HG03066 (cell line): ENCODE data around the gene ACTN1.

Source experiments
- ATAC-seq: cut with Tn5 transposase; IDR thresholded peaks from one replicate; pipeline ENCODE4 v1.9.1; 2021; ENCODE audit warnings: low read depth; ENCODE audit not compliant: unreplicated experiment

The ACTN1 gene

DNA sequence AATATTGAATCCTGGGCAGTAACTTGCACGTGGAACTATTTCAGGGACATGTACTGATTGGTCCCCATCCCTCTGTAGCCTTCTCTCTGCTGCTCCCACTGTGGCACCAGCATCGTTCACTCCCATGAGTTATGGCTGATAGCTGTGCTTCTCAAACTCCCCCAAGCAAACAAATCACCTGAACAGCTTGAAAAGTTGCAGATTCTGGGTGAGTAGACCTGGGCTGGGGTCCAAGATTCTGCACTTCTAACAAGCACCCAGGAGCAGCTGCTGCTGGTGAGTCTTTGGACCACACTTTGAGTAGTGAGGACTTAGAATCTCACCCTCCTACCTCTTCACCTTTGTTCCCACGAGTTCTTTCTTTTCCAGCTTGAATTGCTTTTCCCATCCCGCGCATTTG lies 136.8 kb downstream of the ACTN1 start:
- no peak for ATAC-seq

DNA sequence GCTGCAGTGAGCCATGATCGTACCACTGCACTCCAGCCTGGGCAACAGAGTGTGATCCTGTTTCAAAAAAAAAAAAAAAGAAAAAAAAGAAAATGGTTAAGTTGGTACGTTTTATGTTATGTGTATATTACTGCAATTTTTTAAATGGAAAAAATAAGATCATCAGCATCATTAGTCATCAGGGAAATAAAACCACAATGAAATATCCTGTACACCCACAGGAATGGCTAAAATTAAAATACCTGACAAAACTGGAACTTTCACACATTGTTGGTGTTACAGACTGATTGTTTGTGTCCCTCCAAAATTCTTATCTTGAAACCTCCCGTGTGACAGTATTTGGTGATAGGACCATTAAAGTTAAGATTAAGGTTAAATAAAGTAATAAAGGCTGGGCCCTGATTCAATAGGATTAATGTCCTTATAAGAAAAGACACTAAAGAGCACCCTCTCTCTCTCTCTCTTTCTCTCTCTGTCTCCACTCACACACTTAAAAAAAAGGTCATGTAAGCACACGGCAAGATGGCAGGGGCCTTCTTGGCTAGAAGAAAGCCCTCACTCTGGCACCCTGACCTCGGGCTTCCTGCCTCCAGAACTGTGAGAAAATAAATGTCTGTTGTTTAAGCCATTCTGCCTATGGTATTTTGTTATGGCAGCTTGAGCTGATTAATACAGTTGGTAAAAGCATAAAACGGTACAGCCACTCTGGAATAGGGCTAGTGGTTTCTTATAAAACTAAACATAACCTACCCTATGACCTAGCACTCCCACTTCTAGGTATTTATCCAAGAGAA lies 137.9 kb downstream of the ACTN1 start:
- no peak for ATAC-seq

DNA sequence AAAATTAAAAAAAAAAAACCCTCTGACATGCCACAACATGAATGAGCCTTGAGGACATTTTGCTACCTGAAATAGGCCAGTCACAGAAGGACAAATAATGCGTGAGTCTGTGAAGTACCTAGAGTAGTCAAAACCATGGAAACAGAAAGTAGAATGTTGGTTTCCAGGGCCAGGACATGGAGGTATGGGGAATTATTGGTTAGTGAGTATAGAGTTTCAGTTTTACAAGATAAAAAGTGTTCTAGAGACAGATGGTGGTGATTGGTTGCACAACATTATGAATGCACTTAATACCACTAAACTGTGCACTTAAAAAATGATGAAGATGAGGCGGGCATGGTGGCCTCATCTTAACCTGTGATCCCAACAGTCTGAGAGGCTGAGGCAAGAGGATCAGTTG lies 138.6 kb downstream of the ACTN1 start:
- ATAC-seq: no peak

GRCh38 chr14:68836082-68836481 lies 143.0 kb downstream of the ACTN1 start:
- no peak for ATAC-seq

DNA sequence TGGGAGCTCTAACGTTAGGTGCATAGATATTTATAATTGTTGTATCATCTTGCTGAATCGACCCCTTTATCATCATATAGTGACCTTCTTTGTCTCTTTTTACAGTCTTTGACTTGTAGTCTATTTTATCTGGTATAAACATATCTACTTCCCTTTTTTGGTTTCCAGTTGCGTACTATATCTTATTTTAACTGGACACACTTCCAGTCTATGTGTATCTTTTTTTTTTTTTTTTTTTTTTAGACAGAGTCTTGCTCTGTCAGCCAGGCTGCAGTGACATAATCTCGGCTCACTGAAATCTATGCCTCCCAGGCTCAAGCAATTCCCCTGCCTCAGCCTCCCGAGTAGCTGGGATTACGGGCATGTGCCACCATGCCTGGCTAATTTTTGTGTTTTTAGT lies 144.3 kb downstream of the ACTN1 start:
- ATAC-seq: no peak

- ATAC-seq: no peak
Observed at GRCh38 chr14:68828698-68829097, 150.4 kb downstream of the ACTN1 start.

GRCh38 chr14:68825729-68826128 lies 153.4 kb downstream of the ACTN1 start:
- no peak for ATAC-seq

DNA sequence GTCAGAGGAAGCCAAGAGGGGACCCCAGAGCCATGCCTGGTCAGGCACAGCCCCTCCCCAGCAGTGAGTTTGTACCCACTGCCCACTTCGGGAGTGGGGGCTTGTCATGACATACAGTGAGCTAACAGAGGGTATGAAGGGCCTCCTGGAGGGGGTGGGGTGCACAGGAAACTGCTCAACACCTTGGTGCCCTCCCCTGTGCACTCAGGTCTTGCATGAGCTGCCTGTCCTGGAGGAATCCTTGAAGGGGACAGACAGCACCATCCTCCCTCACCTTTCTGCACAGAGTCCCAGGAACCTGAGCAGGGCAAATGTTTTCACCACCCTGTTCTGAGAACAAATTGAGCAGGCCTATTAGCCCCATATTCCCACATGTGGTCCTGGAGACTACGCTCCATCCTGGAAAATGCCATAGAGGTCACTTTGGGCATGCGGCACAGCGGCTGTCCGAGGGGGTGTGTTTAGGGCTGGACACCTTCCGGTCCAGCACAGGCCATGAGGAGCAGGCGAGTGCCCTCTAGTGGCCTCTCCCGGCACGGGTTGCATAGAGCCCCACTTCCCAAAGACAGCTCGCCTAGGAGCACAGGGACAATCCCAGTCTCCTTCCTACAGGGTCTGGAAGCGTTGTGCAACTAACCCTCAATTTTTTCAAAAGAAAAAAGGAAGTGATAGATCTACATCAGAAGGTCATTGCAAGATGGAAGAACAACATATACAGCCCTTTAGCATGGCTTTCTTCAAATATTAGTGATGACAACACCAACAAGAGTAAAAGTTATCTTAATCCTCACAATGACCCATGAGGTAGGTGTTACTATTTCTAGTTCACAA lies 154.4 kb downstream of the ACTN1 start:
- ATAC-seq: no peak

GRCh38 chr14:68824207-68824516 lies 154.9 kb downstream of the ACTN1 start:
- no peak for ATAC-seq
